GM18505 (cell line): ENCODE measurements around the gene TTN.

Experiments
- ATAC-seq: cut with Tn5 transposase; IDR thresholded peaks from one replicate; pipeline ENCODE4 v1.9.1; 2021; ENCODE audit not compliant: unreplicated experiment
- POLR2A ChIP-seq: IDR thresholded peaks from 4 replicates; pipeline ENCODE4 v1.6.1; 2011; ENCODE audit warnings: borderline replicate concordance; ENCODE audit not compliant: insufficient read depth, insufficient read length; ENCODE audit errors: extremely low read depth

The TTN gene

GRCh38 chr2:178630581-178630980, 176.6 kb downstream of the TTN start:
- no peak for ATAC-seq
- TF ChIP-seq POLR2A = no peak

GRCh38 chr2:178629463-178629862, 177.8 kb downstream of the TTN start:
- no peak for TF ChIP-seq POLR2A
- no peak for ATAC-seq

DNA sequence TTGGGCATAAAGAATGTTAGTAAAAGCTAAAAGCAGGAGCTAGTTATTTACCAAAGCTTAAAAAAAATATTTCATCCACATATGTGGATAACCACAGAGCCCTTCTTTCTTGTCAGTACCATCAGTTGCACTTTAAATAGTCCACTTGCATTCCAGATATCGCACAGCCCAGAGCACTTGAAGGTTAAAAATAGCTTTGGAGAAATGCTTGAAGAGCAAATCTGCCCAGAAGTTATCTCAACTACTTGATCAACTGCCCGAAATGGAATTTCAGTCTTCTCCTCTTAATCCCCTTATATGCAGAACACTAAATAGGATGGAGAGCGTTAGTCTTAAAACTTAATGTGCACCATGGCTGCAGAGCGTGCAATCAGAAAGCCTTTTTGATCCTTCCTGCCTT, 178.6 kb downstream of the TTN start:
- ATAC-seq = no peak
- no peak for TF ChIP-seq POLR2A

DNA sequence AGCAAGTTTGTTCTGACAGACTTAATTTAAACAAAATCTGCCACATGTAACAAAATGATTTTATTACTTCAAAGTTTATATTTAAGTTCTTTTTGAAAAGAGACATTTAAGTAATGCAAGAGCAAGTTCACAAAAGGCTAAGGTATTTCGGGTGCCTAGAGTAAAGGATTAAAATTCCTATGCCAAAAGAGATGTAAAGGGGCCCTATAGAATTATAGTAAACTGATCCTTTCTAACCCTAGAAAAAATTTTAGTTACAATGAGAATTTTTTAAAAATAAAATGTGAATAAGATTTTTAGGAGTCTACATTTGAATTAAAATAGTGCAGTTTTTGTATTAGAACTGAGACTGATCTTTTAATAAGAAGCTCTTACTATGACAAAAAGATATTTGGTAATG, 179.8 kb downstream of the TTN start:
- TF ChIP-seq POLR2A = no peak
- ATAC-seq = no peak

GRCh38 chr2:178615969-178616368, 191.3 kb downstream of the TTN start:
- TF ChIP-seq POLR2A = no peak

DNA sequence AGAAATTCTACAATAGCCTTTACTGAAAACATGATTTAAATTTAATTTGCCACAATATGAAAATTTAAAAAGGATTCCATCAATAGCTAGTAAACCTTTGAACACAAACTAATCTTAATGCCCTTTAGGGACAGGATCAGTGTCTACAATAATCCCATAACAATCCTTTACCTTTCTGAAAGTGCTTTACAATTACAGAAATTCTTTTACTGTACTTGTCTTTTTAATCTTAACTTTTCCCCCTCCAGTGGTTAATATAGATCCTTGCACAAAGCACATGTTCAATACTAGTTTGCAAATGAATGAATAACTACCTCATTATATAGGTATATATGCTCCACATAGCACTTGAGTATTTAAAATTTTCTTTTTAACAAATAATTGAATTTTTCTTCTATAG, 204.3 kb downstream of the TTN start:
- ATAC-seq = no peak
- no peak for TF ChIP-seq POLR2A

More at GRCh38 chr2:178615969-178616368, 191.3 kb downstream of the TTN start:
- no peak for ATAC-seq

- ATAC-seq = no peak
- no peak for TF ChIP-seq POLR2A
Observed at GRCh38 chr2:178592655-178593054, 214.6 kb downstream of the TTN start.

GRCh38 chr2:178589335-178589734, 217.9 kb downstream of the TTN start:
- no peak for TF ChIP-seq POLR2A
- ATAC-seq = no peak

GRCh38 chr2:178584666-178585065, 222.6 kb downstream of the TTN start:
- no peak for ATAC-seq
- TF ChIP-seq POLR2A = no peak

GRCh38 chr2:178579006-178579405, 228.2 kb downstream of the TTN start:
- ATAC-seq = no peak
- TF ChIP-seq POLR2A = no peak

DNA sequence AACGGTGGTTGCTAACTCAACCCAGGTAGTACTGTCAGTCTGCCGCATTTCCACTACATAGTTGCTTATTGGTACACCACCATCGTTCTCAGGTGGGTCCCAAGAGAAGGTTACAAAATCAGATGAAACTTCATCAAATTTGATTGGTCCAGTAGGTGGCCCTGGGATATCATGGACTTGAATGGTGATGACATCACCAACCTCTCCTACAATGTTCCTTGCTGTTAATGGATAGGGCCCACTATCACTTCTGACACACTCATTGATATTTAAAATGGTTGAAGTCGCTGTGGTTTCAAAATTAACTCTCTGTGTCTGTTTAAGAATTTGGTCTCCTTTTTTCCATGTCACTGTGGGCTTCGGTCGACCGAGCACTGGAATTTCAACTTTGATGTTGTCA, 232.4 kb downstream of the TTN start:
- no peak for ATAC-seq
- TF ChIP-seq POLR2A = no peak

DNA sequence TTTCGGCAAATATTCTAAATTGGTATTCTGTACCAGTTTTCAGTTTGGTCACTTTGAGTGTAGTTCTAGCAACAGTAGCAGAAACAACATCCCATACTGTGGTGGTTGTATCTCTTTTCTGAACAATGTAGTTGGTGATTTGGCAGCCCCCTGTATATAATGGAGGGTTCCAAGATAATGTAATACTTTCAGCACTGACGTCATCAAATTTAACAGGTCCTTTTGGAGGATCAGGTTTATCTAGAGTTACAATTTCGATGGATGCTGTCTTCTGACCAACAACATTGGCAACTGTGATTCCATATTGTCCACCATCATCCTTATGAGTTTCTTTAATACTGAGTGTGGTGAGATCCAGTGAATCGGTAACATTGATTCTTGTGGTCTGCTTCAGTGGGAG, 239.0 kb downstream of the TTN start:
- TF ChIP-seq POLR2A = no peak
- no peak for ATAC-seq

- no peak for ATAC-seq
- TF ChIP-seq POLR2A = no peak
Observed at GRCh38 chr2:178553047-178553446, 254.2 kb downstream of the TTN start.

DNA sequence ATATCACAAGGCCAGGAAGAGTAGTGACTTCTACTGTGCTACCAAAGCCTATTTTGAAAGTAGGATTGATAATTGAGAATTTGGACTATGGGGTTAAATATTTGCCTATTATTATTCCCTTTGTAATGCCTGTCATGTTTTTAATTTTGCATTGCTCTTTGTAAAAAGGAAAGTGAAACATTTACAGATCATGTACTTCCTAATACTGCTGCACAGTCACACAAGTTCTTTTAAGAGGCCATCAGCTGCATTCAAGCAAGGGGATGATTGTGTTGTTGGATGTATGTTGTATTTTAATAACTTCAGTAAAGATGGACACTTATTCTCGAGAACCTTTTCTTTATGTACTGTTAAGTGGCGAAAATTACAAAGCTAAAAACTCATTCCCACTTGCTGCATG, 256.9 kb downstream of the TTN start:
- TF ChIP-seq POLR2A = no peak
- ATAC-seq = peak; percentile 71

DNA sequence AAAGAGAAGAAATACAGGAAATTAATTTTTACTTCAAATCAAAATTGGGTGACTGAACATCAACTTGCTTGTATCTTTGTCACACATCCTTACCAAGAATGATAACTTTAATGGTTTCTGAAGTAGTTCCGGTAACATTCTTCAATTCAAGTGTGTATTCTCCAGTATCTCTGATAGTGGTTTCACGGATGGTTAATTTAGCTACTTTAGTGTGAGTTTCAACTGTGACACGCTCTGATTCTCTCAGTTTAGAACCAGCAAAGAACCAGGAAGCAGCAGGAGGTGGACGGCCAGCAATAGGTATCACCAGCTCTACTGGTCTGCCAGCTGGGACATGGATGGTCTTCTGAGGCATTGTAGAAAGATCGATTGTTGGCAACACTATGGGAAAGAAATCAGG, 264.7 kb downstream of the TTN start:
- no peak for TF ChIP-seq POLR2A
- no peak for ATAC-seq
